ENCODE results near the gene GPX4. TPM values are rescaled to one million over a fixed set of nuclear protein-coding genes. Genes with fewer than 3 reads are reported as not detected.
A peak's percentile ranks its signal among the peaks of the same experiment; 100 is the strongest.

GPX4 gene
- 273 TPM for total RNA-seq (2013)
- 100 to 1,000 TPM; 459 to 508 (median 493) TPM for polyA plus RNA-seq
- polyA minus RNA-seq: 185 and 317 TPM in 2 replicates
- total RNA-seq: 67.0 to 200 (median 90.3) reads per million in 11 experiments

GRCh38 chr19:1103708-1104310 is at the start of gene GPX4:
GPX4 (plus strand) TSS chr19:1103994; CDS start chr19:1104044, 50 bp downstream.
- Histone ChIP-seq H3K27ac (ENCODE audit: low read depth in 1 of 2, low read length in 2 of 2) (peak within 1 kb of the TSS; percentile 95 to 99), H3K4me1 (ENCODE audit: control insufficient read depth in 1 of 2, insufficient read depth in 2 of 2, low read length in 2 of 2) (peaks cover 71 to 80% of the 10 kb centered on the region in 2 donors), H3K36me3 (replicated peaks in 1 of 2; ENCODE audit: control insufficient read depth in 1 of 2, insufficient read depth in 2 of 2, low read length in 2 of 2) (peaks cover 21 to 26% of the 10 kb centered on the region in 2 donors), H3K4me3 (replicated peaks in 1 of 3; ENCODE audit: low read depth in 2 of 3, low read length in 3 of 3) (peak within 1 kb of the TSS; percentile 78 to 86 (median 82)), H2AFZ (ENCODE audit: insufficient read depth, low read depth, low read length, poor library complexity, severe bottlenecking) (no peak within 1 kb of the TSS), H3K27me3 (ENCODE audit: control insufficient read depth in 2 of 2, insufficient read depth in 2 of 2, low read length in 2 of 2) (no peaks in the 10 kb centered on the region), H3K9me3 (replicated peaks in 1 of 2; ENCODE audit: control insufficient read depth in 1 of 2, insufficient read depth in 1 of 2, low read length in 2 of 2) (peaks cover 0 to 12% of the 10 kb centered on the region in 2 donors), H4K20me1 (ENCODE audit: insufficient read depth, low read length) (peaks cover 37% of the 10 kb centered on the region), H3K4me2 (replicated peaks; ENCODE audit: extremely low read depth, low read length, poor library complexity, severe bottlenecking) (peak within 1 kb of the TSS; percentile 93), H3K79me2 (ENCODE audit: insufficient read depth, low read length) (peaks cover 27% of the 10 kb centered on the region), H3K9ac (ENCODE audit: insufficient read depth, low read length, poor library complexity, severe bottlenecking) (peak within 1 kb of the TSS; percentile 88)
- Mint-ChIP-seq H3K4me3 (peak within 1 kb of the TSS; percentile 78 to 80), H3K4me1 (peaks cover 49% of the 10 kb centered on the region), H3K27ac (peak within 1 kb of the TSS; percentile 96 to 99 (median 98)), H3K36me3 (peaks cover 7 to 19% of the 10 kb centered on the region in 2 donors), H3K27me3 (ENCODE audit: low read depth in 3 of 3) (peaks cover 0 to 3% (median 0%) of the 10 kb centered on the region in 3 donors), H3K9me3 (peaks cover 7 to 15% (median 13%) of the 10 kb centered on the region in 7 donors)
- DNase-seq: peak; percentile 99 to 100 (median 100)
- intact Hi-C loops (cut with micrococcal nuclease): loop anchor here (2.0 to 10.0 kb wide), 6 partner anchors 17 to 177 kb away; partner anchors contain the start of genes ARHGAP45 (in 2 of the 2), ARID3A (in 1 of the 2), ATP5F1D (in 1 of the 2) and CIRBP (in 1 of the 2)
- under 1% methylated on average over 60 of the region's 75 CpGs for WGBS (ENCODE audit: insufficient coverage)
- TF ChIP-seq CTCF (IDR thresholded peaks at IDR 0.05): no peak

GRCh38 chr19:1054102-1055027 is 49.4 kb upstream of the GPX4 start:
- TF ChIP-seq CTCF (IDR thresholded peaks at IDR 0.05): no peak
- Histone ChIP-seq H3K4me1 (ENCODE audit: control insufficient read depth in 1 of 2, insufficient read depth in 2 of 2, low read length in 2 of 2) (no peaks in the 10 kb centered on the region), H3K9me3 (replicated peaks in 1 of 2; ENCODE audit: control insufficient read depth in 1 of 2, insufficient read depth in 1 of 2, low read length in 2 of 2) (peaks cover 21 to 25% of the 10 kb centered on the region in 2 donors), H2AFZ (ENCODE audit: insufficient read depth, low read depth, low read length, poor library complexity, severe bottlenecking) (no peak overlapping the region), H3K27me3 (ENCODE audit: control insufficient read depth in 2 of 2, insufficient read depth in 2 of 2, low read length in 2 of 2) (no peaks in the 10 kb centered on the region), H3K36me3 (replicated peaks in 1 of 2; ENCODE audit: control insufficient read depth in 1 of 2, insufficient read depth in 2 of 2, low read length in 2 of 2) (peaks cover 52 to 72% of the 10 kb centered on the region in 2 donors), H3K79me2 (ENCODE audit: insufficient read depth, low read length) (no peaks in the 10 kb centered on the region), H3K9ac (ENCODE audit: insufficient read depth, low read length, poor library complexity, severe bottlenecking) (no peak overlapping the region), H3K4me2 (replicated peaks; ENCODE audit: extremely low read depth, low read length, poor library complexity, severe bottlenecking) (no peak overlapping the region), H3K4me3 (replicated peaks in 1 of 3; ENCODE audit: low read depth in 2 of 3, low read length in 3 of 3) (no peak overlapping the region), H3K27ac (ENCODE audit: low read depth in 1 of 2, low read length in 2 of 2) (no peak overlapping the region), H4K20me1 (ENCODE audit: insufficient read depth, low read length) (peaks cover 10% of the 10 kb centered on the region)
- H3K4me3 Mint-ChIP-seq: no peak overlapping the region
- H3K27me3 Mint-ChIP-seq (ENCODE audit: low read depth in 3 of 3): peaks cover 0 to 9% (median 0%) of the 10 kb centered on the region in 3 donors
- H3K36me3 Mint-ChIP-seq: peaks cover 56 to 63% of the 10 kb centered on the region in 2 donors
- peak overlapping the region in 1 of 7 donors; percentile 30 for H3K27ac Mint-ChIP-seq
- intact Hi-C loops (cut with micrococcal nuclease): no loop called here
- WGBS (ENCODE audit: insufficient coverage): 94% methylated on average over 13 of the region's 28 CpGs
- H3K9me3 Mint-ChIP-seq: peaks cover 17 to 34% (median 28%) of the 10 kb centered on the region in 7 donors
- H3K4me1 Mint-ChIP-seq: peaks cover 3% of the 10 kb centered on the region
- DNase-seq: no peak

Measured in CD14-positive monocyte (primary cell).